Stimulated activated CD4-positive, alpha-beta T cell treated with anti-CD3 and anti-CD28 coated beads, Interleukin-12 subunit alpha, Interleukin-12 subunit beta, amount 100 ng/mL, for 48 hours (primary cell): ENCODE data around the gene PPIP5K2.
"Not testable (repeated sequence)": the region's sequence is repeated elsewhere in the genome, so short reads cannot be mapped to it uniquely, and the experiment has no call there.

ENCODE experiments used
- DNase-seq, 3 donors: peaks; one replicate each; pipeline ENCODE4 v3.0.0-alpha.2; 2020; ENCODE audit warnings: low read depth in 2 of 3, low spot score in 1 of 3

PPIP5K2 gene

DNA sequence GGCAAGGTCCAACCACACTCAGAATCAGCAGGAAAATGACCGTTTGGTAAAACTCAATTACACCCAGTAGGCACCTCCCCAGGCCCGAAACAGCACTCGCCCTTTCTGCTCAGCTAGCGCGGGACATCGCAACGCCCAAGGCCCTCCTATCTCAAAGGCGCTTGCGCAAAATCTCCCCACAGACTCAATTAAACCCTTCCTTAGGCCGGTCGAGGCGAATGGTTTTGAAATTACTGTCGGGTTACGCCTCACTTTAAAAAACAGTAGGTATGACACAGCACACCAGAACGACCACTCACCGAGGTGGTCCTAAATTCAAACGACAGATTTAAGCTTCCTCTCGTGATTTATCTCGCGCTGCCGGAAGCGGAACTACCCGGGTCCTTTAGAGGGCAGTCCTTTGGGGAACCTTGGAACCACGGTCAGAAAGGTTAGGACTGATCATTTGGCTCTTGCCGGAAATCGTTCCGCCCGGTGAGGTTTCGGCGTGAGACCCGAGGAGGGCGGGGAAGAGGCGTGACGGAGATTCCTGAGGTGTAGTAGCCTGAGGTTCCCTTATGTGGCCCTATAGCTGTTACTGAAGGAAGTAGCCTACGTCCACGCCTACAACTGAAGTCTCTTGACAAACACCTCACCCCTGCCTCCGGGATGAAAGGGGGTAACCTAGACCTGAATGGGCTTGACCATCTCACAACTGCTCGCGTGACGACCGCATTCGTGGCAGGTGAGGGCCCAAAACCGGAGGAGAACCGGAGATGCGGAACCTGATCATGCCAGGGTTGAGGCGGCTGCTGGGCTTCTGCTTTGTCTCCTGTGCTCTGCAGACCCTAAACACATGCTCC, at the start of gene PPIP5K2, which contains the start of gene GIN1:
TSS of gene PPIP5K2 (plus strand) at position 537 of the 842 bp plus-strand sequence. CDS start 9,289 bp downstream, outside the sequence.
TSS of gene GIN1 (minus strand) at position 374 of the 842 bp plus-strand sequence. CDS start 11,431 bp downstream, outside the sequence.
- peak; percentile 94 to 98 (median 95) for DNase-seq

DNA sequence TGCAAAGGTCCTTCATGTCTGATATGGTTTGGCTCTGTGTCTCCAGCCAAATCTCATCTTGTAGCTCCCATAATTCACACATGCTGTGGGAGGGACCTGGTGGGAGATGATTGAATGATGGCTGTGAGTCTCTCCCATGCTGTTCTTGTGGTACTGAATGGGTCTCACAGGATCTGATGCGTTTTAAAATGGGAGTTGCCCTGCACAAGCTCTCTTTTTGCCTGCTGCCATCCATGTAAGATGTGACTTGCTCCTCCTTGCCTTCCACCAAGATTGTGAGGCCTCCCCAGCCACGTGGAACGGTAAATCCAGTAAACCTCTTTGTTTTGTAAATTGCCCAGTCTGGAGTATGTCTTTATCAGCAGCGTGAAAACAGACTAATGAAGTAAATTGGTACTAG, 46.6 kb upstream of the PPIP5K2 start:
- DNase-seq: not testable (repeated sequence)

DNA sequence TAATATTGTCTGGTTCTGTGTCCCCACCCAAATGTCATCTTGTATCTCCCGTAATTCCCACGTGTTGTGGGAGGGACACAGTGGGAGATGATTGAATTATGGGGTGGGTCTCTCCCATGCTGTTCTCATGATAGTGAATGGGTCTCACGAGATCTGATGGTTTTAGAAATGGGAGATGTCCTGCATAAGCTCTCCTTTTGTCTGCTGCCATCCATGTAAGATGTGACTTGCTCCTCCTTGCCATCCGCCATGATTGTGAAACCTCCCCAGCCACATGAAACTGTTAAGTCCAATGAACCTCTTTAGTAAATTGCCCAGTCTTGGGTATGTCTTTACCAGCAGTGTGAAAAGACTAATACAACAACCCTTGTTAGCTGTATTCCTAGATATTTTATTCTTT, 44.7 kb upstream of the PPIP5K2 start:
- no peak for DNase-seq

DNA sequence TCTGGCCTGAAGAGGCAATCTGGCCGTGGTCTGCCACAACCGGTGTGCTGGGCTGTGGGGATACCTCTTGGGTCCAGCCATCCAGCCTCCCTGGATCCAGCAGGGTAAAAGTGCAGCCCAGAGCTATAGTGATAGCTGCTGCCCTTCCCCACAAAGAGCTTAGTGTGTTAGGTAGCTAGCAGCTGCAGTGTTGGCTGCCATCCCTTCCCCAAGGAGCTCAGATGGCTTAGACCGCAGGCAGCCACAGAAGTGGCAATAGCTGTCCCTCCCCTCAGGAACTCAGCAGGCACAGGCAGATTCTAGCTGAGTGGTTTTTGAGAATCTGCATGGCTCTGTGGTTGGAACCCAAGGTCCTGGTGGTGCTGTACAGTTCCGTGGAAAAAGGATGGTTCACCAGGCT, 40.3 kb upstream of the PPIP5K2 start:
- no peak for DNase-seq

DNA sequence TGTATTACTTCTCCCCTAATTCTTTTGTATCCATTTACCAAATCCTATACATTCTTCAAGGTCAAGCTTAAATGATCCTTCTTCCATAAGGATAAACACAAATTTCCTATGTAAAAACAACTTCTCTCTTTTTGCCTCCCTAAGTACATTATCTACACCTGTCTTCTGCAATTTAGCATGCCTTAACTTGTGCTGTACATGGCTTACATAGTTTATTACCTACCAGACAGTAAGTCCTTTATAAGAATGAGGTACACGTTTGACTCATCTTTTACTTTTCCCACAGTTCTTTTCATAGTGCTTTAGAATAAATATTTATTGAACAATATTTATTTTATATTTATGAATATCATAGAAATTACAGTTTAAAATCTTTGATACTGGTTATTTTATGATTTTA, 33.6 kb upstream of the PPIP5K2 start:
- DNase-seq: no peak

DNA sequence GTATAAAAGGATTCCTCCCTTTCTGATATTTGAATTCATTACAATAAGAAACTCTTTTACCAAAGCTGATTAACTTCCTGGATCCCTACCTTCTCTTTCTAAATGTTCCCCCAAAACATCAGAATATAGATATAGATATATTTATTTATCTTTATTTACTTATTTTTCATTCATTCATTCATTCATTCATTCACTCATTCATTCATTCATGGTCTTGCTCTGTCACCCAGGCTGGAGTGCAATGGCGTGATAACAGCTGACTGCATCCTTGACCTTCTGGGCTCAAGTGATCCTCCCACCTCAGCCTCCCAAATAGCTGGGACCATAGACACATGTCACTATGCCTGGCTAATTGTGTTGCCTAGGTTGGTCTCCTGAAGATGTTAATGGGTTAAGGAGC, 30.8 kb upstream of the PPIP5K2 start:
- no peak for DNase-seq

DNA sequence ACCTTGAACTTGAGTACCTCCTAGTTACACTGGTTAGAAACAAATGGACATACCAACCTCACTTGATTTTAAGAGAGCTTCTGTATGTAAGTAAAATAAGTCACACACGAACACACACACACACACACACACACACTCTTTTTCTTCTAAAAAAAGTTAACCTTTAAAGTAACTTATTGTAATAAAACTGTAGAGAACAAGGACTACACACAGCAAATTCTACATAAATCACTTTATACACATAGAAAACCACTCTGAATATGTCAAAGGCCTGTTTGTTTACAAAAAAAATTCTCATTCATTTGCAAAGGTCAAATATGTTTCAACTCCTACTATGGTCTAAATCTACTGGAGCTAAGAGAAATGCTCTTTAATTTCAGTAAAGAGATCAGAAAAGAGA, 29.3 kb upstream of the PPIP5K2 start:
- DNase-seq: no peak

DNA sequence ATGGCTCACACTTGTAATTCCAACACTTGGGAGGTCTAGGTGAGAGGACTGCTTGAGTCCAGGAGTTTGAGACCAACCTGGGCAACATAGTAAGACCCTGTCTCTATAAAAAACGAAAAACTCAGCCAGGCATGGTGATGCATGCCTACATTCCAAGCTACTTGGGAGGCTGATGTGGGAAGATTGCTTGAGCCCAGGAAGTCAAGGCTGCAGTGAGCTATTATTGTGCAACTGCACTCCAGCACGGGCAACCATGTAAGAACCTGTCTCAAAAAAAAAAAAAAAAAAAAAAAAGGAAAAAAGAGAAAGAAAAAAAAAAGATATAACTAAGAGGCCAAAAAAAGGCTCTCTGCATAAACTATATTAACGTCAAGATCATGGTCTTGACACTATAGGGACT, 27.4 kb upstream of the PPIP5K2 start:
- DNase-seq: no peak

DNA sequence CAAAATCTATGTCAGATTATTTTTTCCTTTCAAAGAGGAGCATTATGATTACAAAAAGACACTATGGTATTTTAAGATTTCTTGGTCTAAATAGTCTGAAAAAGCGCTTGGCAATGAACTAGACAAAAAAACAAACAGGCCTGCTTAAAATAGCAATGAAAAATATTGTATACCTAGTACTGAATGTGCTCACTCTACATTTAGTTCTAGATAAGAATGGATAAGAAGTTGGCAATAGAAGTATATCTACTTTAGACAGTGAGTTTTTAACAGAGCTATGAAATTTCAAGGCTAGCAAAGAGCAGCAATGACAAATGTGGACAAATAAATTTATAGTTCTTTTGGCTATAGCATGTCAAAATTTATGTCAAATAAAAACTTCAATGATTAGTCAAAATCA, 26.4 kb upstream of the PPIP5K2 start:
- no peak for DNase-seq

DNA sequence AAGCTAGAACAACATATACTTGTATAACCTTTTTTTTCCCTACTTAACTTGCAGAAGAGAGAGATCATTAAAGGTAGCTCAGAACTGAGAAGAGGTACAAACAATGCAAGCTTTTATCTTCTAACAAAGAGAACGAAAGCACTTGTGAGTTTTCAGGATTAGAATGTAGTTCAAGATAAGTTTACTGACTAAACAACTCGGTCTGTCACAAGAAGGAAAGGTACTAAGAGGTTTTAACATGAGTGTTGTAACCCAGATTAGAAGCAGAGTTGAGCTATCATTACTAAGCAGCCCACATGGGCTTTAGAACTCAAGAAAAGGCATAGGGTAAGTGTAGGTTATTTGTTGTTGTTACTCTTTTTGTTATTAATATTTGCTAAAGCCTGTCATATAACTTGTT, 25.4 kb upstream of the PPIP5K2 start:
- DNase-seq: no peak

DNA sequence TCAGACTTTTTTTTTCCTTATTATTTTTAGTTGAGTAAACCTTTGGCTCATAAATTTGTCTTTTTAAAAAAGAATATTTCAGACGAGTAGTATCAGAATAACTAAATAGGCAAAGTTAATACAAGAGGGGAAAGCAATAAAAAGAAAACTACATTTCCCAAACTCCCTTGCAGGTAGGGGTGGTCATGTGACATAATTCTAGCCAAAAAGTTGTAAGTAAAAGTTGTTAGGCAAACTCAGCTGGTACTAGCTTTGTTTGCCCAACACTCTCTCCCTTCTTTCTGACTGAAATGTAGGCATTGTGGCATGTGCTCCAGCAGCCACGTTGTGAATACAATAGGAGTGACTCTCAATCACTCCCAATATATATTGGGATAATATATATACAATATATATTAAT, 21.1 kb upstream of the PPIP5K2 start:
- no peak for DNase-seq

DNA sequence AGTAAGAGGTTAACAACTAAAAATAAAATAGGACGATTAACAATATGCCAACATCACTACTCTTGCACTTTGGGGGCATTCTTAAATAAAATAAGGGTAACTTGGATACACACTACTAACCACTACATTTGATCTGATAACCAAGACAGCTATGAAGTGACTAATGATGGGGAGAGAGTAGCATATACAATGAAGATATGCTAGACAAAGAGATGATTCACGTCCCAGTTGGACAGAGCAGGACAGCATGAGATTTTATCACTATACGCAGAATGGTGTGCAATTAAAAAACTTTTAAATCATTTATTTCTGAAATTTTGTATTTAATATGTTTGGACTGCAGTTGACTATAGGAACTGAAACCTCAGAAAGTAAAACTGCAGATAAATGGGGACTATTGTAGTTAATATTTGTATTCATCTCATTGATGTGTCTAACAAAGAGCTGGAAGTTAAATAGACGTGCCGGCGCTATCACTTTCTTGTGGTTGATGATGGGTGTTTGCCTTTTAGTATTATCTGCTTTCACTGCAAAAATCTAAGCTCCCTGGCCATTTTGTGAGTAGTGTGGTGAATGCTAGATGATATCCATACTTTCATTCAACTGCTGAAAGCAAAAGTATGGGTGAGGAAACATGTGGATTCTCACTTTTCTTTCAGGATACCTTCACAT, 18.9 kb upstream of the PPIP5K2 start:
- no peak for DNase-seq

DNA sequence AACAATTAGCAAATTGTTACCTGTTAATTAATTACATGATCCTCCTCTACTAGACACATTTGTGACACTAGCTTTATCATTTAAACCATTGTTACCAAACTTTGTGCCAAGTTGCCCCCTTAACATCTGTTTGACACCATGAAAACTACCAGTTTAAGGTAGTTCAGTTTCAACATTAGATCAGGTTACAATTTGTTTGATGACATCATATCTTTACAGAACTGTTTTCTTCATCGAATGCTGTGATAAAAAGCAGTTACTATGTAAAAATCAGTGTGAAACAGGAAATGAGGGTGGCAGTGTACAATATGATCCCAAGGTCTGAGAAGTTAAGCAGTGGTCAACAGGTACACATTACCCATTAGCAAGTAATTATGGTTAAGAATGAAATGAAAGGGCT, 17.9 kb upstream of the PPIP5K2 start:
- no peak for DNase-seq

DNA sequence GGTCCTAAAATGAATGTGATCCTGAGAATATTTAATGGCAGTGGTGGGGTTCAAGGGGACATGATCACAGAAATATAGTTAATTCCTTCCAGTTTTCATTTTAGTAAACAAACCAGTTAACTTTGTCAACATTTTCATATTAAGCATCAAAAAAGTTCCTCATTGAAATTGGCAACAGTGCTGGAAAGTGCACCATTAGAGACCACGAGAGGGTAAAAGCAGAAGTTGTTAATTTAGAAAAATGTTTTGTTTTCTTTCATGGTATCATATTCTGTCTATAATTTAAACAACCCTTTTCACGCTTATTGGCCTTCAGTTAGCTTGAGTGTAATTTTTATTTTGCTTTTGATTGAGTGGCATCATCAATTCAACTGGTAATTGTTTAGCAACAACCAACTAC, 12.0 kb upstream of the PPIP5K2 start:
- no peak for DNase-seq

DNA sequence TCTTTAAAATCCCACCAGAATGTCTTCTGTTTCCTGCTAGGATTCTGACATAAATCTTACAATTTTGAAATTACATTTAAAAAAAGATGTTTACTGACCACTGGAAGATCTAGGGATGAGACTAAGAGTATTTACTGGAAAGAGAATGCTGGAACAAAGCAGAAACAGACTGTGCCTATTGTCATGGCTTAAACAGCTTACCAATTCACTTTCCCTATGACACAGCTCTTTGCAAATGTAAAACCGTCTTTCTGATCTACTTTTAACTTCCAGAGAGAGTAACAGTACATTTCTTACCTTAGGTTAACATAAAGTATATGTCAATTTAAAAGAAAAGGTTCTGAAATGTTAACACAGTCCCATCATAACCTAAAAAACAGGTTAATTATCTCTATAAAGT, 10.8 kb upstream of the PPIP5K2 start:
- DNase-seq: no peak

DNA sequence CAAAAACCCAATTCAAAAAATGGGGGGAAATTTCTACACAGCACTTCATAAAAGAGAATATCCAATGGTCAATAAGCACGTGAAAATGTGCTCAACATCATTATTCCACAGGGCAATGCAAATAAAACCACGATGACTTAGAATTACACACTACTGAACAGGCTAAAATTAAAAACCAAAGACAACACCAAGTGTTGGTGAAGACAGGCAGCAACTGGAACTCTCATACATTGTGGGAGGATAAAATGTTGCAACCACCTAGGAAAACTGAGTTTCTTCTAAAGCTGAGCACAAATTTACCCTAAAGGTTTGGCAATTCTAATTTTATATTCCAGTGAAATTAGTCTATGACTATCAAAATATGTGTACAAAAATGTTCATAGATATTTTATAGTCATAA, 9.7 kb upstream of the PPIP5K2 start:
- DNase-seq: no peak

DNA sequence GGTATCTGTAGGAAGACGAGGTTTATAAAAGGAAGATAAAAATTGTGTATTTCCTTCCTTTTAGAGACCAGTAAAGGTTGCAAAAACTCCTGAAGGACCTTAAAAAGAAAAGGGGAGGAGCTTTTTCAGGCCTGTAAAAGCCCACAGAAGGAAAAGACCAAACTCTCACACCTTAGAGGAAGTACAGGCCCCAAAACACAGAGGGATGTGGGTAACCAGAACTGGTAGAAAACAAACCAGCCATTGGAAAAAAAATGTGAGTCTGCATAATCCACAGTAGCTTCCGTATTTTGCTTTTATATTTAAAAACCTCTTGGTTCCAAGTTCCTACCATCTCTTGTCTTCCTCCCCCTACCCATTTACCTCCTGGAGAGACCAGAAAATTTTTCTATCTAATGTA, 8.6 kb upstream of the PPIP5K2 start:
- no peak for DNase-seq

DNA sequence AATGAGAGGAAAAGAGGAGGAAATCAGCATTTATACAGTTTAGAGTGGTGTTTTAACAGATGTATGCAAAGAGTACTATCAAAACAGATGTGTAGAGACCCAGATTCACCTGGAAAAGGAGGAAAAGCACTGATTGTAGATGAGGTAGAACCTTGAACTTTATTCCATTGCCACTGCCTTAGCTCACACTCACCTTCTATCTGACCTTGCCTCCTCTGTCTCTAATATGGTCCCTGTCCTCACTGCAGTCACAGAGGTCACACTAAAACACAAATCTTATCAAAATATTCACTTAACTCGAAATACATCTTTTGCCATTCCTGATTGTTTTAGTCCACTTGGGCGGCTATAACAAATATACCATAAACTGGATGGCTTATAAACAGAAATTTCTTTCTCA, 7.2 kb upstream of the PPIP5K2 start:
- DNase-seq: no peak

DNA sequence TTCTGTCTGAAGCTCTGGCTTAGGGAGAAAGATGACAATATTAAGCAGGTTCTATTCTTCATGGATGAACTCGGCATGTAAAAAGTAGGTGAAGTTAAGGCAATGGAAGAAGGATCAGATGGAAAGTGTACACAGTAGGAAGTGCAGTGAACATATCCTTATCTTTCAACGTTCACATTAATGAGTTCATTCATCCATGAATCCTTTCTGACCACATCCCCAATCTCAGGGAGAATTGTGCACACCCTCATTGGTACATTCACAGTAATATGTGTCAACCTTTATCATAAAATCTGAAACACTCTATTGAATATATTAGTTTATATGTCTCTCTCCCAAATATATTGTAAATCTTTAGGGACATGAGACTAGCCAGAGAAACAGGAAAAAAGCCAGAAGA, 5.7 kb upstream of the PPIP5K2 start:
- DNase-seq: no peak

DNA sequence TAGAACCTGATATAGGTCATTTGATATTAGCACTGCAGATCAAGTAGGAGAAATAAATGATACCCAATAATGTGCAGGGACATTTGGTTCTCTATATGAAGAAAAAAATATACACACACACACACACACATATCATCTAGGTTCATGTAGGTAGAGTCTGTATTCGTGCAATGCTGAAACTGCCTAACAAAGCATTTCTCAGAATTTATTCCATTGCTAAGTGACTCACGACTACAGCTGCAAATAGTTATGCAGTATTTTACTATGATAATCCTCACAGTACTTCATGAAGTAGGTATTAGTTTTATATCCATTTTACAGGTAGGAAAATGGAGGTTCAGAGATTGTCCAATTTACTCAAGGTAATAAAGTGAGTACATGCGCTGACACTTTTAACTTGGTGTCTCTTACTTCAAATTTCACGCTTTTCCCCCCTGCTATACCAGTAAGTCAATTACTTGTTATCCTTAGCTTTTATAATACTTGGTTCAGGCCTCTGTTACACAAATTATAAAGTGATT, 2.6 kb upstream of the PPIP5K2 start:
- no peak for DNase-seq

DNA sequence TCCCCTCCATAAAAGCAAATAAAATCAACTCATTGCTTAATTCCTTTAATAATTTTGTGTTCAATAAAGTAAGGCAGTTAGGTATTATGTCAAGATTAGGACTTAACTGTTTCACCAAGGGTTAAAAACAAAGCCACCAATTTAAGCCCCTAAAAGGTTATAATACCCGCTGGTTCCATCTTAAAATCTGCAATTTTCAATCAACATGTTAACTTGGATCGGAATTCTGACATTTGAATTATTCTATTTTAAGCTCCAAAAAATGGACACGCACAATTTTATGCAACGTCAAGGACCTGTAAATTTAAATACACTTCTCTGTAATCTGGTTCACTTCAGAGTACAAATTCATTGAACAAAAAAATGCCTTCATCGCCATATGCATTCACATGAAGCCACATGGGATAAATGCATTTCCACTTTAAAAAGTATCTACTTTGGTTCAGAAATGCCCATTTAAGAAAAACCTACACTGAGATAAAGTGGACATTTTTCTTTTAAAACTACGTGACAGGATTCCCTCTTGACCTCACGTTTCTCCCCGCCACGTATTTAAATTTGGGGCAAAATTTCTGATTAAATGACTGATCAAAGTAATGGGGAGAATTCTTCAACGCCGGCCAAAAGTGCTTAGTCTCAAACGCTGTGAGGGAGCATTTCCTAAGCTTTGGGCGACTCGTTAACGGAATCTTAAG, 884 bp upstream of the PPIP5K2 start:
- DNase-seq: no peak
